HepG2 (cell line): ENCODE results near the gene PTK7. TPM values are rescaled to one million over a fixed set of nuclear protein-coding genes. Genes with fewer than 3 reads are reported as not detected.

Experiments used
- ATAC-seq: fragments of 200-7000 bp; cut with Tn5 transposase; 3 replicates; pipeline ENCODE4 v1.9.1; 2020; ENCODE audit warnings: mild to moderate bottlenecking, moderate library complexity
- BruUV-seq: library from RNA; stranded (reverse); fragments of 400-500 nt; replicated peaks from 2 replicates; lab custom pipeline; 2021; lab: Mats Ljungman, UMichigan
- CTCF ChIA-PET: fragments of 300-600 bp; formaldehyde crosslinking; extraction: SDS; loops from one replicate; lab custom pipeline; 2021; ENCODE audit warnings: low total read pairs, inconsistent platforms, low intra/inter-chr PET ratio; lab: Yijun Ruan, JAX
- POLR2A ChIA-PET: fragments of 350-600 bp; sonication (Branson Sonifier 250); formaldehyde crosslinking; loops from one replicate; lab custom pipeline; 2020; ENCODE audit warnings: antibody characterized with exemption, inconsistent platforms; lab: Yijun Ruan, JAX
- DNase-seq: peaks from one replicate; pipeline ENCODE4 v3.0.0-alpha.2; 2015; ENCODE audit warnings: low spot score
- FAIRE-seq: peaks from 3 replicates; lab custom pipeline; 2011; peaks lifted over from hg19 to GRCh38; lab: Jason Lieb, UNC
- H2AFZ ChIP-seq: one replicate; pipeline ENCODE4 v1.6.1; 2011; ENCODE audit warnings: low read length, inconsistent platforms
- H3K27ac ChIP-seq: fragments of 300-600 bp; 3 replicates; pipeline ENCODE4 v1.8.0; 2011; ENCODE audit warnings: mixed run types, mild to moderate bottlenecking, mixed read lengths, low read length, inconsistent platforms; ENCODE audit not compliant: insufficient read depth; ENCODE audit errors: extremely low read length
- H3K27me3 ChIP-seq, 2 experiments: fragments of 200-600 bp in 1 of 2; 2 replicates in 1 of 2; 3 replicates in 1 of 2; pipeline versions ENCODE4 v1.6.0 to v1.8.0; 2011; ENCODE audit warnings: low read length in 2 of 2, mild to moderate bottlenecking in 2 of 2, moderate library complexity in 2 of 2, inconsistent platforms in 1 of 2; ENCODE audit not compliant: insufficient read depth in 2 of 2, control insufficient read depth in 1 of 2
- H3K36me3 ChIP-seq, 2 experiments: fragments of 200-600 bp in 1 of 2; replicated peaks in 1 of 2; 2 replicates in 1 of 2; 3 replicates in 1 of 2; pipeline versions ENCODE4 v1.5.1 to v1.8.0; 2011; ENCODE audit warnings: low read length in 2 of 2, inconsistent platforms in 1 of 2; ENCODE audit not compliant: insufficient read depth in 2 of 2, control insufficient read depth in 1 of 2
- H3K4me1 ChIP-seq: 2 replicates; pipeline ENCODE4 v1.5.1; 2012; ENCODE audit warnings: low read length, inconsistent platforms; ENCODE audit not compliant: insufficient read depth
- H3K4me2 ChIP-seq: 2 replicates; pipeline ENCODE4 v1.6.0; 2011; ENCODE audit warnings: low read depth, low read length, inconsistent platforms
- H3K4me3 ChIP-seq, 3 experiments: fragments of 200-600 bp in 1 of 3; sonication (generic), shearing (Covaris generic) in 1 of 3; replicated peaks in 1 of 3; 2 replicates each; pipeline ENCODE4 v1.5.1; 2011 to 2016; ENCODE audit warnings: low read length in 3 of 3, inconsistent platforms in 2 of 3, low read depth in 2 of 3, mild to moderate bottlenecking in 2 of 3, control low read depth in 1 of 3, mixed read lengths in 1 of 3; ENCODE audit not compliant: insufficient read depth in 1 of 3
- H3K79me2 ChIP-seq: one replicate; pipeline ENCODE4 v1.6.1; 2011; ENCODE audit warnings: low read length, inconsistent platforms; ENCODE audit not compliant: insufficient read depth
- H3K9ac ChIP-seq: 2 replicates; pipeline ENCODE4 v1.6.0; 2011; ENCODE audit warnings: mild to moderate bottlenecking, low read depth, low read length, inconsistent platforms; ENCODE audit not compliant: insufficient read depth
- H3K9me3 ChIP-seq: 2 replicates; pipeline ENCODE4 v1.5.1; 2012; ENCODE audit warnings: mild to moderate bottlenecking, low read length
- H4K20me1 ChIP-seq: 2 replicates; pipeline ENCODE4 v1.6.0; 2011; ENCODE audit warnings: inconsistent platforms, mild to moderate bottlenecking, low read length, moderate library complexity; ENCODE audit not compliant: insufficient read depth
- AHR ChIP-seq: IDR thresholded peaks from 2 replicates; pipeline ENCODE4 v1.6.1; 2018; ENCODE audit warnings: missing genetic modification reagents, missing compliant biosample characterization
- FOXK1 ChIP-seq: sonication (generic); formaldehyde crosslinking; IDR thresholded peaks from 2 replicates; pipeline ENCODE4 v1.4.0; 2020; ENCODE audit warnings: low read depth, missing genetic modification reagents, borderline replicate concordance
- PATZ1 ChIP-seq: sonication (generic); formaldehyde crosslinking; IDR thresholded peaks from 2 replicates; pipeline ENCODE4 v1.4.0; 2020; ENCODE audit warnings: missing genetic modification reagents
- TRIM24 ChIP-seq: sonication (generic); formaldehyde crosslinking; IDR thresholded peaks from 2 replicates; pipeline ENCODE4 v1.8.0; 2022; ENCODE audit warnings: mild to moderate bottlenecking, missing genetic modification reagents
- ZMYM3 ChIP-seq: sonication (generic); formaldehyde crosslinking; IDR thresholded peaks from 2 replicates; pipeline ENCODE4 v1.5.1; 2020; ENCODE audit warnings: mild to moderate bottlenecking, missing genetic modification reagents
- ZNF550 ChIP-seq: sonication (generic); formaldehyde crosslinking; IDR thresholded peaks from 2 replicates; pipeline ENCODE4 v1.4.0; 2020; ENCODE audit warnings: mild to moderate bottlenecking, missing genetic modification reagents, borderline replicate concordance
- ZNF768 ChIP-seq: sonication (generic); formaldehyde crosslinking; IDR thresholded peaks from 2 replicates; pipeline ENCODE4 v1.4.0; 2020; ENCODE audit warnings: missing genetic modification reagents
- WGBS: methylation state at CpG from one replicate; pipeline ENCODE4 v1.1.6; 2017; ENCODE audit warnings: low lambda C conversion rate; 5-methylcytosine and 5-hydroxymethylcytosine counted together
- in situ Hi-C: cut with HindIII; loops from 2 replicates; pipeline ENCODE4 v1.10.0; 2017; ENCODE audit warnings: low pct_unique_long_range_greater_than_20kb; ENCODE audit not compliant: extremely low pct_ligation_motif_present
- intact Hi-C: fragments of 100-400 bp; cut with micrococcal nuclease; formaldehyde crosslinking; loops from one replicate; pipeline ENCODE4 v1.10.0; 2022; ENCODE audit not compliant: unreplicated experiment
- polyA plus RNA-seq, 8 experiments: library from polyadenylated mRNA; depleted of rRNA in 3 of 8; stranded (reverse) in 7 of 8; unstranded in 1 of 8; fragments of >200 nt; fragmentation: Illumina TruSeq in 4 of 8; extraction: Trizol in 4 of 8; gene quantifications; 2 replicates each; pipeline versions ENCODE4 v1.2.1 to v1.2.3, GENCODE V29; 2011 to 2016; ENCODE audit warnings: low read depth in 4 of 8, missing spikeins in 1 of 8, mixed read lengths in 1 of 8; ENCODE audit not compliant: insufficient read depth in 1 of 8
- total RNA-seq, 5 experiments: library from RNA; depleted of rRNA; stranded (reverse); fragments of >200 nt; fragmentation: Illumina TruSeq; extraction: Trizol; gene quantifications; 2 replicates each; pipeline ENCODE4 v1.2.3, GENCODE V29; 2016; ENCODE audit warnings: low read depth in 1 of 5
- TF ChIP-seq, protein P1 (sequence below): sonication (generic); formaldehyde crosslinking; IDR thresholded peaks from 2 replicates; pipeline ENCODE4 v1.4.0; 2020; ENCODE audit warnings: mild to moderate bottlenecking, missing genetic modification reagents
- TF ChIP-seq, protein P2 (sequence below): sonication (generic); formaldehyde crosslinking; IDR thresholded peaks from 2 replicates; pipeline ENCODE4 v1.8.0; 2023; ENCODE audit warnings: mild to moderate bottlenecking, missing genetic modification reagents

Gene PTK7
- total and polyA plus RNA-seq, 2 of the 13 experiments (the other 11 are each of a cell fraction or from before 2014, with no cell fraction given), result 98.5 to 99.8 TPM

DNA sequence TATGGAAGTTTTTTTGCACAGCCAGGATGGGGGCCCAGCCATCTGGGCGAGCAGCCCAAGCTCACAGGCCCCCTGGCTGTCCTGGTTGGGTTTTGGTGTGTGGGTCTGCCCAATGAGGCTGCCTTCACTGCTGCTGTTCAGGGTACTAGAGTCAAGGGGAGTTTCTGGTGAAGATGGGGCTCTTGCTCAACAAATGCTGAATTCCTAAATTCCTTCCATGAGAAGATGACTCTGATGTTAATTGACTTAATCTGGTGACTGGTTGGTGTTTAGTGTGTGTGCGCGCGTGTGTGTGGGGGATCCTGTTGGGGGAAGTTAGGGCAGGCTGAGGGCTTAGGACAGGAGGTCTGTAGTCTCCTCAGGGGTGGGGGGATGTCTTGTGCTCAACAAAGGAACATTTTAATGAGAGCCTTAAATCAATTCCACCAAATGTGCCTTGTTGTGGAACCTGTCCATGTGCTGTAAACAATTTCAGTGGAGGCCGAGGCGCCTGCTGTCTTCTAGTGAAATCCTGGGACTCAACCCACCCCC is 1.9 kb downstream of the PTK7 start:
- in situ Hi-C loops, result loop anchor here (5.0 to 10.0 kb wide), 2 partner anchors 47 to 64 kb away; no protein-coding TSS in a partner anchor
- Histone ChIP-seq H4K20me1 (peaks cover 8% of the 10 kb centered on the region; the same call in 1 of the 2 replicates), H3K9me3 (no peaks in the 10 kb centered on the region), H3K9ac (peak overlapping the region; percentile 91), H3K4me1 (peaks cover 61% of the 10 kb centered on the region), H2AFZ (no peak overlapping the region), H3K36me3 (peaks cover 0 to 1% of the 10 kb centered on the region in 2 experiments; a peak in 2 of 5 replicates), H3K79me2 (peaks cover 61% of the 10 kb centered on the region), H3K4me2 (peak overlapping the region; percentile 94), H3K4me3 (peak overlapping the region; percentile 99 to 100 (median 100)), H3K27me3 (no peaks in the 10 kb centered on the region; a peak in 1 of 5 replicates), H3K27ac (peak overlapping the region; percentile 34)
- WGBS, result 90% methylated on average over 5 of the region's 6 CpGs
- TF ChIP-seq PATZ1 (CRISPR knock-in tag), result 0 out of 2 replicates have a peak, but pooled peaks have one; percentile 38
- TF ChIP-seq, protein P1, sequence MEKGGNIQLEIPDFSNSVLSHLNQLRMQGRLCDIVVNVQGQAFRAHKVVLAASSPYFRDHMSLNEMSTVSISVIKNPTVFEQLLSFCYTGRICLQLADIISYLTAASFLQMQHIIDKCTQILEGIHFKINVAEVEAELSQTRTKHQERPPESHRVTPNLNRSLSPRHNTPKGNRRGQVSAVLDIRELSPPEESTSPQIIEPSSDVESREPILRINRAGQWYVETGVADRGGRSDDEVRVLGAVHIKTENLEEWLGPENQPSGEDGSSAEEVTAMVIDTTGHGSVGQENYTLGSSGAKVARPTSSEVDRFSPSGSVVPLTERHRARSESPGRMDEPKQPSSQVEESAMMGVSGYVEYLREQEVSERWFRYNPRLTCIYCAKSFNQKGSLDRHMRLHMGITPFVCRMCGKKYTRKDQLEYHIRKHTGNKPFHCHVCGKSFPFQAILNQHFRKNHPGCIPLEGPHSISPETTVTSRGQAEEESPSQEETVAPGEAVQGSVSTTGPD (CRISPR knock-in tag), result peak; percentile 38; the same call in 1 of the 2 replicates
- no peak for TF ChIP-seq AHR (CRISPR knock-in tag)
- TF ChIP-seq, protein P2, sequence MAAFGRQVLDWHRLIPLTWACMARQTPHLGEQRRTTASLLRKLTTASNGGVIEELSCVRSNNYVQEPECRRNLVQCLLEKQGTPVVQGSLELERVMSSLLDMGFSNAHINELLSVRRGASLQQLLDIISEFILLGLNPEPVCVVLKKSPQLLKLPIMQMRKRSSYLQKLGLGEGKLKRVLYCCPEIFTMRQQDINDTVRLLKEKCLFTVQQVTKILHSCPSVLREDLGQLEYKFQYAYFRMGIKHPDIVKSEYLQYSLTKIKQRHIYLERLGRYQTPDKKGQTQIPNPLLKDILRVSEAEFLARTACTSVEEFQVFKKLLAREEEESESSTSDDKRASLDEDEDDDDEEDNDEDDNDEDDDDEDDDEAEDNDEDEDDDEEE (CRISPR knock-in tag), result no peak
- TF ChIP-seq ZNF768 (CRISPR knock-in tag), result peak; percentile 38; the same call in 1 of the 2 replicates
- TF ChIP-seq ZMYM3 (CRISPR knock-in tag), result 0 out of 2 replicates have a peak, but pooled peaks have one; percentile 19
- no peak for TF ChIP-seq FOXK1 (CRISPR knock-in tag)
- TF ChIP-seq ZNF550 (CRISPR knock-in tag), result 0 out of 2 replicates have a peak, but pooled peaks have one; percentile 55
- TF ChIP-seq TRIM24 (CRISPR knock-in tag), result no peak
- FAIRE-seq, result no peak
- CTCF ChIA-PET, result no interaction called here
- POLR2A ChIA-PET, result interaction anchor here (1.4 to 4.2 kb wide), 3 partner anchors 11 to 42 kb away, joined by 3 to 103 read pairs (median 67); partner anchors contain the start of genes KLC4 and MRPL2
- no peak for DNase-seq
- no TSS peak for BruUV-seq
- intact Hi-C loops, result loop anchor here (2.0 kb wide), 2 partner anchors 19 to 65 kb away; partner anchors contain the start of genes KLC4 and MRPL2
- no peak for ATAC-seq
